ENCODE results near the gene FAM216A. TPM values are rescaled to one million over a fixed set of nuclear protein-coding genes. Genes with fewer than 3 reads are reported as not detected.

The FAM216A gene
- total and polyA plus RNA-seq, 2 experiments from 2014 or later = 11.5 to 25.2 TPM

DNA sequence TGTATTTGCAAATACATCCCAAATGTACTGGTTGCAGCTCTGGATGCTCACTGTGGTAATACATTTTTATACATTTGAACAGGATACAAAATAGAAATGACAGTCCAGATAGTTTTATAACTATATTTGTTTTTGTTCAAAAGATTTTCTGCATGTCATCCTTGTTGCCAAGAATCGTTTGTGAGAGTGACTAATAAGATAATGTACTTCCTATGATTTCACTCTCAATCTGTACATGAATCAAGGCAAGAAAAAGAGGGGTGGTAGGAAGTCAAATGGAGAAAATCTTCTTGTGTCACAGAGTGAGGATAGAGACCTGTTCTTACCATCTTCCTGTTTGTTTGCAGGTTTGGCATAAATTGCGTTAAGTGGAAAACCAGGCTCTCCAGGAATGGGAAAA lies 32.4 kb upstream of the FAM216A start:
- H3K9me3 ChIP-seq (ENCODE audit: low read depth) = no peaks in the 10 kb centered on the region
- H3K4me3 ChIP-seq = no peak overlapping the region
- peaks cover 22% of the 10 kb centered on the region for H3K79me2 ChIP-seq (ENCODE audit: insufficient read depth)
- WGBS, 2 experiments (ENCODE audit: low coverage in 1 of 2, low lambda C conversion rate in 2 of 2, missing lambda C conversion rate in 2 of 2) = 50% methylated on average over 2 of the region's 2 CpGs
- H3K4me1 ChIP-seq (ENCODE audit: insufficient read depth) = peaks cover 11% of the 10 kb centered on the region; the same call in 1 of the 2 replicates
- peaks cover 63% of the 10 kb centered on the region for H3F3A ChIP-seq (ENCODE audit: insufficient read depth)
- TF ChIP-seq EZH2phosphoT487 (IDR thresholded peaks at IDR 0.05; ENCODE audit: insufficient read depth, low read depth) (no peak), EZH2 (IDR thresholded peaks at IDR 0.05; ENCODE audit: insufficient read depth, poor library complexity, severe bottlenecking) (no peak)
- no peak overlapping the region for H2AFZ ChIP-seq
- peak overlapping the region; percentile 21; the same call in 1 of the 2 replicates for H3K27ac ChIP-seq
- peak; percentile 50 for DNase-seq
- H3K36me3 ChIP-seq (ENCODE audit: low read depth) = peaks cover 57% of the 10 kb centered on the region
- in situ Hi-C loops (cut with MboI) = no loop called here
- no peaks in the 10 kb centered on the region for H3K9me2 ChIP-seq (ENCODE audit: insufficient read depth)
- H4K20me1 ChIP-seq (ENCODE audit: insufficient read depth) = no peaks in the 10 kb centered on the region
- H3K4me2 ChIP-seq (ENCODE audit: unreplicated experiment) = no peak overlapping the region
- H3K9ac ChIP-seq = no peak overlapping the region
- no peaks in the 10 kb centered on the region for H3K27me3 ChIP-seq (replicated peaks; ENCODE audit: insufficient read depth)

DNA sequence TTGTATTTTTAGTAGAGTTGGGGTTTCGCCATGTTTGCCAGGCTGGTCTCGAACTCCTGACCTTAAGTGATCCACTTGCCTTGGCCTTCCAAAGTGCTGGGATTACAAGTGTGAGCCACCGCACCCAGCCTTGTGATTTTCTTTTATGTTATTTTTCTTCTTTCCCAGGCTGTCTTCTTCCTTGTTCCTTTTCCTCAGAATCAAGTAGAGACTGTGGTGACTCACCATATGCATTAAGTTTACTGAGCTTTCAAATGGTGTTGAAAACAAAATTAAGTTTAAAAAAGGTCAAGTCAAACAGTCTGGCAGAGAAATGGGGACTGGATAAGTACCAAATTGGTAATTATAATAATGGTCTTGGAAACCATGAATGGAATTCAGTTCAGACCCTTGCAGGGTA lies 24.2 kb upstream of the FAM216A start:
- Histone ChIP-seq H3K27ac (no peak overlapping the region), H2AFZ (no peak overlapping the region), H3K9ac (no peak overlapping the region), H3K4me2 (ENCODE audit: unreplicated experiment) (no peak overlapping the region), H3F3A (ENCODE audit: insufficient read depth) (peaks cover 11% of the 10 kb centered on the region; the same call in 1 of the 2 replicates), H4K20me1 (ENCODE audit: insufficient read depth) (0 out of 2 replicates have a peak, but pooled peaks cover 8% of the 10 kb centered on the region), H3K27me3 (replicated peaks; ENCODE audit: insufficient read depth) (no peaks in the 10 kb centered on the region), H3K9me2 (ENCODE audit: insufficient read depth) (no peaks in the 10 kb centered on the region), H3K4me1 (ENCODE audit: insufficient read depth) (peaks cover 13% of the 10 kb centered on the region; the same call in 1 of the 2 replicates), H3K79me2 (ENCODE audit: insufficient read depth) (peaks cover 100% of the 10 kb centered on the region), H3K36me3 (ENCODE audit: low read depth) (peaks cover 51% of the 10 kb centered on the region), H3K9me3 (ENCODE audit: low read depth) (no peaks in the 10 kb centered on the region), H3K4me3 (no peak overlapping the region)
- no peak for DNase-seq
- TF ChIP-seq EZH2phosphoT487 (IDR thresholded peaks at IDR 0.05; ENCODE audit: insufficient read depth, low read depth) (no peak), EZH2 (IDR thresholded peaks at IDR 0.05; ENCODE audit: insufficient read depth, poor library complexity, severe bottlenecking) (no peak)
- WGBS, 2 experiments (ENCODE audit: low coverage in 1 of 2, low lambda C conversion rate in 2 of 2, missing lambda C conversion rate in 2 of 2) = 96 to 98% methylated on average over 3 of the region's 3 CpGs
- in situ Hi-C loops (cut with MboI) = no loop called here

DNA sequence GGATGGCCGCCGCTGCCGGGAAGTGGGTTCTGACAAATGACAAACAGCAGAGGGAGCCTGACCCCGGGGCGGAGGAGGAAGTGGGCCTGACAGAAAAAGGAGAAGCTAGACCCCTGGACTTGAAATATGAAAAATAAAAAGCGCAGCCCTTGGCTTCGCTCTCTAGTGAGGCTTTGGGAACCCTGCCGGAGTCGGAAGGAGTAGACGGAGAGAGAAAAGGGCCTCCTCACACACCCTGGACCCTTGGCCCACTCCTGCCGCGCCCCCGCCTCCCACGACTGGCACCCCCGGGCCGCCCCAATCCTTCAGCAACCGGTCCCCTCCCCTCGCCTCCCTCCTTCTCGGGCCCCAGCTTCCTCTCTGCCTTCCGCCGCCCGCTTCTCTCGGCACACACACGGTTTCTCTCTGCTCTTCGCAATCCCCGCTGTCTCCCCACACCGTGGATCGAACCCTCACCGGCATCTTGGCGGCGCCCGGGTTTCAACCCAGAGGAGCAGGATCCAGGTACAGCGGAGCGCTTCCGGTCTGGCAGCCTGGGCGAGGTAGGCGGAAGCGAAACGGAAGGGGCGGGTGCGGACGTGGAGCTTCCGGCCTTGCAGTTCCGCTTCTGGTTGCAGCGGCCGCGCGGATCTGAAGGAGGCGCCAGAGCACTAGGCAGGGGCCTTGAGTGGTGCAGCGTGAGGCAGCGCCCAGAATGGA lies 18.7 kb upstream of the FAM216A start, which contains the start of gene ARPC3:
ARPC3 (minus strand) TSS at position 539 of the 699 bp plus-strand sequence; CDS start at position 462, 77 bp downstream.
- H3K9me3 ChIP-seq (ENCODE audit: low read depth) = no peaks in the 10 kb centered on the region
- no peak for TF ChIP-seq EZH2 (IDR thresholded peaks at IDR 0.05; ENCODE audit: insufficient read depth, poor library complexity, severe bottlenecking)
- TF ChIP-seq EZH2phosphoT487 (IDR thresholded peaks at IDR 0.05; ENCODE audit: insufficient read depth, low read depth) = no peak
- peak within 1 kb of the TSS; percentile 99 for H3K9ac ChIP-seq
- peak within 1 kb of the TSS; percentile 97 for H3K4me3 ChIP-seq
- H3K4me2 ChIP-seq (ENCODE audit: unreplicated experiment) = peak within 1 kb of the TSS; percentile 90
- peak within 1 kb of the TSS; percentile 92 for H3K27ac ChIP-seq
- 0 out of 2 replicates have a peak, but pooled peaks cover 8% of the 10 kb centered on the region for H4K20me1 ChIP-seq (ENCODE audit: insufficient read depth)
- no peaks in the 10 kb centered on the region for H3K9me2 ChIP-seq (ENCODE audit: insufficient read depth)
- peaks cover 13% of the 10 kb centered on the region; the same call in 1 of the 2 replicates for H3K4me1 ChIP-seq (ENCODE audit: insufficient read depth)
- in situ Hi-C loops (cut with MboI) = no loop called here
- H2AFZ ChIP-seq = peak within 1 kb of the TSS; percentile 96
- 0 out of 2 replicates have a peak, but pooled peaks cover 10% of the 10 kb centered on the region for H3F3A ChIP-seq (ENCODE audit: insufficient read depth)
- 1 to 2% methylated on average over 36 to 51 of the region's 51 CpGs for WGBS, 2 experiments (ENCODE audit: low coverage in 1 of 2, low lambda C conversion rate in 2 of 2, missing lambda C conversion rate in 2 of 2)
- no peaks in the 10 kb centered on the region for H3K27me3 ChIP-seq (replicated peaks; ENCODE audit: insufficient read depth)
- H3K36me3 ChIP-seq (ENCODE audit: low read depth) = peaks cover 14% of the 10 kb centered on the region
- DNase-seq = peak; percentile 99
- peaks cover 52% of the 10 kb centered on the region for H3K79me2 ChIP-seq (ENCODE audit: insufficient read depth)

DNA sequence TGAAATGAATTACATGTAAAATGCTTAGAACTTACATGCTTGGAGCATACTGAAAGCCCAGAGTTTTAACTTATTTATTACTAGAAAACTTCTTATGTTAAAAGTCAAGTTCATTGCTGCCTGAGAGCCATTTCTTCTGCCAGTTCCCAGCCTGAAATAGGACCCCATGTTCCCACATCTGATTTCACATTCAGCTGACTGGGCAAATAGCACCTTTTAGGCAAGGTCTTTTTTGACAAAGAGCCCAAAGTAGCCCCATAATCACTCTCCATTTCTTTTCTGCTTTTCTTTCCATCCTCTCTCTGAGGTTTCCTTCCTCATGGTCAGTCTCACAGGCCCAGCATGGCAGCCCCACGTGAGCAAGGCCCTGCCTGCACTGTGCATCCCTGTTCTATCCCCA lies 17.4 kb upstream of the FAM216A start:
- no peaks in the 10 kb centered on the region for H3K9me2 ChIP-seq (ENCODE audit: insufficient read depth)
- H3K4me2 ChIP-seq (ENCODE audit: unreplicated experiment) = no peak overlapping the region
- peaks cover 6% of the 10 kb centered on the region; the same call in 1 of the 2 replicates for H3K36me3 ChIP-seq (ENCODE audit: low read depth)
- H3K4me3 ChIP-seq = no peak overlapping the region
- TF ChIP-seq EZH2 (IDR thresholded peaks at IDR 0.05; ENCODE audit: insufficient read depth, poor library complexity, severe bottlenecking) = no peak
- TF ChIP-seq EZH2phosphoT487 (IDR thresholded peaks at IDR 0.05; ENCODE audit: insufficient read depth, low read depth) = no peak
- H3K9me3 ChIP-seq (ENCODE audit: low read depth) = no peaks in the 10 kb centered on the region
- no peak for DNase-seq
- in situ Hi-C loops (cut with MboI) = no loop called here
- no peak overlapping the region for H3K27ac ChIP-seq
- 0 out of 2 replicates have a peak, but pooled peaks cover 10% of the 10 kb centered on the region for H3F3A ChIP-seq (ENCODE audit: insufficient read depth)
- H3K27me3 ChIP-seq (replicated peaks; ENCODE audit: insufficient read depth) = no peaks in the 10 kb centered on the region
- H3K4me1 ChIP-seq (ENCODE audit: insufficient read depth) = peaks cover 13% of the 10 kb centered on the region; the same call in 1 of the 2 replicates
- H2AFZ ChIP-seq = peak overlapping the region; percentile 96; the same call in 1 of the 2 replicates
- 0 out of 2 replicates have a peak, but pooled peaks cover 8% of the 10 kb centered on the region for H4K20me1 ChIP-seq (ENCODE audit: insufficient read depth)
- peaks cover 39% of the 10 kb centered on the region for H3K79me2 ChIP-seq (ENCODE audit: insufficient read depth)
- whole genome bisulfite sequencing, 2 experiments (ENCODE audit: low coverage in 1 of 2, low lambda C conversion rate in 2 of 2, missing lambda C conversion rate in 2 of 2) = 80 to 91% methylated on average over 1 of the region's 1 CpG
- no peak overlapping the region for H3K9ac ChIP-seq
